HTERT RPE-1 (cell line): ENCODE results near the gene FGR.
"Not testable (repeated sequence)": the region's sequence is repeated elsewhere in the genome, so short reads cannot be mapped to it uniquely, and the experiment has no call there.

Experiments
- in situ Hi-C: fragments of 300-500 bp; cut with MboI; formaldehyde crosslinking; loops from 4 replicates; pipeline ENCODE4 v1.14.3; 2020; ENCODE audit warnings: low sequenced_read_pairs

FGR gene

DNA sequence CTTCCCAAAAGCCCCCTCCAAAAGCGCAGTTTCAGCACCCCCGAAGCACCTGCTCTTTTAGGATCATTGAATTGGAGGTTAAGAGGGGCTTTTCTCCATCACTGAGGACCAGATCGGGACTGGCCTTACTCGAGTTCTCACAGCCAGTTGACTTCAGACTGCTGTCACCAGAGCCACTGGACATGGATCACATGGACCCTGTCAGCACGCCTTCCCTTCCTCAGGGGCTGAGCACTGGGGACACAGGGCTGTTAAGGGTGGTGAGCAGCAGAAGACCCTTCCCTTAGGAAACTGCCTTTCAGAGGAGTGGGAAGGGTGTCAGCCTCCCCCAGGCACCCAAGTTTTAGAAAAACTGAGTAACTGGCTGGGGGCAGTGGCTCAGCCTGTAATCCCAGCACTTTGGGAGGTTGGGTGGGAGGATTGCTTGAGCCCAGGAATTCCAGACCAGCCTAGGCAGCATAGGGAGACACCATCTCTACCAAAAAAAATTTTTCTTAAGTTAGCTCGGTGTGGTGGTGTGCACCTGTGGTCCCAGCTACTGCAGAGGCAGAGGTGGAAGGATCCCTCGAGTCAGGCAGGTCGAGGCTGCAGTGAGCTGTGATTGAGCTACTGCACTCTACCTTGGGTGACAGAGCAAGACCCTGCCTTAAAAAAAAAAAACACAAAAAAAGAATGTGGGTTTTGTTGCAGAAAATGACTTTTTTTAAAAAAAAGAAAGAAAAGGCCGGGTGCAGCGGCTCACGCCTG lies 584 bp upstream of the FGR start:
- in situ Hi-C loops, result no loop called here

DNA sequence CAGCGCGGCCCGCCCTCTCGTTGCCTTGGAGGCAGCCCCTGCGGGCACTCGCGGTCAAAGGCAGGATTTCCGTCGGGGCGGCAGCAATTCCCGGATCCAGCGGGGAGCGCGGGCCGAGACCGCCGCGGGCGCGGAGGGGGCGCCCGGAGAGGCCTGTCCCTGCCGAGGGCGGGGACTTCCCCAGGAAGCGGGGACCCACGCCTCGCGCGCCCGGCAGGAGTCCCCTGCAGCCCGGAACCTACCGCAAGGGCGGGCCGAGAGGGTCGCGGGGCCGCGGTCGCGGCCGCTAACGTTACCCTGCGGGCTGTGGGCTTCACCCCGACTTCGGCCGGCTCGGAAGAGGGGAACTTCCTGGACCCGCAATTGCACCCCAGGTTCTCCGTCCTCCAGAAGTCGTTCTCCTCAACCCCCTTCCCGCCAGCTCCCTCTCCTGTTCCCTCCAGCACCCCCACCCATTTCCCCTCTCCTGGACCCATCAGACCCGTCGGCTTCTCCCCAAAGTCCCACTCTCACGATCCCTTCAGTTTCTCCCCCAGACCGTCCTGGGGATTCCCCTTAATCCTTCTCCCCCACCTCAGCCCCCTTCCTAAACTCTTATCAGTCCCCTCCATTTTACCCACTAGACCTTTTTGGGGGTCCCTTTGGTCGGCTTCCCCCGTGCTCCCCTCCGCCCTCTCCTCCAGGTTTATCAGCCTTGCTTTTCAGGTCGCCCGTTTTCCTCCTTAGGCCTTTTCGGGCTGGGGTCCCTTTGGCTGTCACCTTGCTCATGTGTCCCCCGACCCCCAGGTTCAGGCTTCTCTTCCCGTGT lies 604 bp downstream of the FGR start:
- in situ Hi-C loops, result no loop called here

DNA sequence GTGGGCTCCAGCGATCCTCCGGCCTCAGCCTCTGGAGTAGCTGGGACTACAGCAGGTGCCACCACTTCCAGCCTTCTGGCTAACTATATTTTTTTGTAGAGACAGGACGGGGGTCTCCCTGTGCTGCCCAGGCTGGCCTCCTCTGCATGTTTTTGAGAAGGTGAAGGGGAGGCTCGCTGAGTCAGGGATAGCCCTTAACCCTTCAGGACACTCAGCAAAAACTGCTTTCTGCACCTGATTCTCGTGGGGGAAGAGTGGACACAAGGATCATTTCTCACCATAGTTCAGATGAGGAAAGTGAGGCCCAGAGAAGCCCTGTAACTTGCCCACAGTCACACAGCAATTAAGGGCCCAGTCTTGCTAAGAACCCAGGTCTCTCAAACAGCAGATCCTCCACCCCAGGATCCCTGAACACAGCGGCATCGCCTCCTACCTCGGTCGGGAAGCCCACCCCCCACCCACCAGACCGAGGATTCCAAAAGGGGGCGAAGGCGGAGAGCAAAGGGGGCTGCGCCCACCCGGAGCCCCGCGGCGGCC lies 1.3 kb downstream of the FGR start:
- in situ Hi-C loops, result no loop called here

DNA sequence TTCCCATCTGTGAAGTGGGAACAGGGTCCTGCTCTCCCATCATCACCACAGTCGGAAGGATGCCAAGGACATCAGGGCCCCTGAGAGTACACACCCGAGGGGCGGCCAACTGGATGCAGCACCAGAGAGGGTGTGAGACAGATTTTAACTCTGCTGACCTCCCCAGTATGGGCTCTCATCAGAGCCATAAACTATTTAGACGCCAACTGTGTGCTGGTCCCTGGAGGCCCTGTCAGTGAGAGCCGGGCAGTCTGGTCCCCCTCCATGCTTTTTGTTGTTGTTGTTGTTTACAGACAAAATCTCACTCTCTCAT lies 1.7 kb downstream of the FGR start:
- in situ Hi-C loops, result no loop called here

DNA sequence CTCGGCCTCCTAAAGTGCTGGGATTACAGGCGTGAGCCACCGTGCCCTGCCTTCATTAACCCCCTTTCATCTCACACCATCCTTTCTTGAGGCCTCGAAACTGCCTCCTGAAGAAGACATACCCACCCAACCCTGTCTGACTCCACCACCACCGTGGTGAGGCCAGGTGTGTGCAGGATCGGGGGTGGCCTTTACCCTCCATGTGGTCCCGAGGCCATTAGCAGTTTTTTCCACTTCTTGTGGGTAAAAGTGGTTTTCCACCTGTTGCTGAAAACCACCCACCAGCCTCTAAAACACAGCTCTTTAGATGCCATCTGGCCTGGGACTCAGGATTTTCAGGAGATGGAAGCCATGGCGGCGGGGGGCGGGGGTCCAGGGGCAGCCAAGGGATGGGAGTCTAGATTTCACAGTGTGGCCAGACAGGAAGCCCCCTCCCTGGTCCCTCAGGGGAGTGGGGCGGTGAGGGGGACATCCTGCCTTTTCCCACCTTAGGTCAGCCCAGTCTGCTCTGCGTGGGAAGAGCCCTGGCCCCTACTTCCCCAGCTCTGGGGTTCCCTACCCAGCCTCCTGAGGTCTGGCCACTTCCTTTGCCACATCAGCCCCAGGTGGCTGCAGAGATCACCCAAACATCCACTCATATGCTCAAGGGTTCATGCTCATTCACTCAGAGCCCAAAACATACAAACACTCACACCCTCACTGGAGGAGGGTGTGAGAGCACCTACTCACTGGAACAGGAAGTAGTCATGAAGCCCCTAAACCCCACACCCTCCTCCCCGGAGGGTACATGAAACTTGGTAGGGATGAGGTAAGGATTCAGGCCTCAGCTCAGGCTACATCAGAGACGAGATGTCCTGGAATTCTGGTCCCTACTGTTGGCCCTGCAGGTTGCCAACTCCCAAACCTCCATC lies 2.3 kb downstream of the FGR start:
- in situ Hi-C loops, result no loop called here

DNA sequence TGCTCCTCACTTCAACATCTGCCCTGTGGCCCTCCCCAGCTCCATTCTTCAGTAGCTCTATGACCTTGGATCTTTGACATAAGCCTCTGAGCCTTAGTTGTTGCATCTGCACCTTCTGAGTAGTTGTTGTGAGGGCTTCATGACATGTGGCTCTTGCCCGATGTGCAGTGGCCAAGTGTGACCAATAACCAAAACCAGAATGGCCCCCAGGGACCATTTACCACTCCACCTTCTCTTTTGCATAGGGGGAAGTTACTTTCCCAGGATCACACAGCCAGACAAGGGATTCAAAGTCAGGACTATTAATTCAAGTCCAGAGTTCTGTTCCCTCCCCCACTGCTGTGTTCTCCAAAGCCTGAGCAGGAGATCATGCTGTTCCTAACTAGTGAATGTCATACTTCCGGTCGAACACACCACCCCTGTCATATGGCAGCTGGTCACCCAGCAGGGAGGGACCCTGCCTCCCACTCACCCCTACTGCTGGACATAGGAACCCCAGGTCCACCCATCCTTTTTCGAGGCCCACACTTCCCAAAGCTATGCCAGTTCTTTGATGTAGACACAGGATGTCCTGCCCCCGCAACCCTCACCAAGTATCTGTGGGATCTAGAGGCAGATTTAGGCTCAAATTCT lies 4.0 kb downstream of the FGR start:
- in situ Hi-C loops, result no loop called here

DNA sequence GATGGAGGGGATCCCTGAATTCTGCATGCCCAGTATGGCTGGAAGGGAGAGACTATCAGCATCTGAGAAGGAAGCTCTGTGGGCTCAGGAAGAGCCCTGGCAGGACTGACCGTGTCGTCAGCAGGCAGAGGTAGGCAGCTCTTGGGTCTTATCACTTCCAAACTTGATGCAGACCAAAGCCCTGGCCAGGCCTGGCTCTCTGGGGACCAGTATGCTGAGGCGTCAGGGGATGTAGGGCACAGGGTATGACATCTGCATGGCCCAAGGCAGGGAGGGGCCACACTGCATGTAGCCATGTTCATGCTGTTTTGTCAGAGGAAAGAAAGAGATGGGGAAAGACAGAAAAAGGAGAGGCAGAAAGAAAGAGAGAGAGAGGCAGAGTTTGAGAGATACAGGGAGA lies 6.3 kb downstream of the FGR start:
- in situ Hi-C loops, result no loop called here

DNA sequence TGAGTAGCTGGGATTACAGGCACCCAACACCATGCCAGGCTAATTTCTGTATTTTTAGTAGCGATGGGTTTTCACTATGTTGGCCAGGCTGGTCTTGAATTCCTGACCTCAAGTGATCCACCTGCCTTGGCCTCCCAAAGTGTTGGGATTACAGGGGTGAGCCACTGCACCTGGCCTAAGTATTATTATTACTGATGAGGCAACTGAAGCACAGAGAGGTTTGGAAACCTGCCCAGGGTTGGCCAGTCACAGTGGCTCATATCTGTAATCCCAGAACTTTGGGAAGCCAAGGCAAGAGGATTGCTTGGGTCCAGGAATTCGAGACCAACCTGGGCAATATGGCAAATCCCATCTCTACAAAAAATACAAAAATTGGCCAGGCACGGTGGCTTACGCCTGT lies 7.3 kb downstream of the FGR start:
- in situ Hi-C loops, result not testable (repeated sequence)

DNA sequence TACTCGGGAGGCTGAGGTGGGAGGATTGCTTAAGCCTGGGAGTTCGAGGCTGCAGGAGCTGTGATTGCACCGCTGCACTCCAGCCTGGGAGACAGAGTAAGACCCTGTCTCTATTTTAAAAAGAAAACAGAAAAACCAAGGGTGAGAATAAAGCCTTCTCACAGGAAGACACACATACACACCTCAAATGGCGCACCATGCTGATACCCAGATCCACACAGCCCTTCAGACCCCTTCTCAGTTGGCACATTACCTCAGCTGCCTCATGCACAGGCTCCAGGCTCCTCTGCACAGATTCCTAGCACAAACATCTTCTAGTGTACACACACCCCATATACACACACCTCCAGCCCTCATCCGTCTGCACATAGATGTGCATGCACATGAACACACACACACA lies 7.9 kb downstream of the FGR start:
- in situ Hi-C loops, result no loop called here

DNA sequence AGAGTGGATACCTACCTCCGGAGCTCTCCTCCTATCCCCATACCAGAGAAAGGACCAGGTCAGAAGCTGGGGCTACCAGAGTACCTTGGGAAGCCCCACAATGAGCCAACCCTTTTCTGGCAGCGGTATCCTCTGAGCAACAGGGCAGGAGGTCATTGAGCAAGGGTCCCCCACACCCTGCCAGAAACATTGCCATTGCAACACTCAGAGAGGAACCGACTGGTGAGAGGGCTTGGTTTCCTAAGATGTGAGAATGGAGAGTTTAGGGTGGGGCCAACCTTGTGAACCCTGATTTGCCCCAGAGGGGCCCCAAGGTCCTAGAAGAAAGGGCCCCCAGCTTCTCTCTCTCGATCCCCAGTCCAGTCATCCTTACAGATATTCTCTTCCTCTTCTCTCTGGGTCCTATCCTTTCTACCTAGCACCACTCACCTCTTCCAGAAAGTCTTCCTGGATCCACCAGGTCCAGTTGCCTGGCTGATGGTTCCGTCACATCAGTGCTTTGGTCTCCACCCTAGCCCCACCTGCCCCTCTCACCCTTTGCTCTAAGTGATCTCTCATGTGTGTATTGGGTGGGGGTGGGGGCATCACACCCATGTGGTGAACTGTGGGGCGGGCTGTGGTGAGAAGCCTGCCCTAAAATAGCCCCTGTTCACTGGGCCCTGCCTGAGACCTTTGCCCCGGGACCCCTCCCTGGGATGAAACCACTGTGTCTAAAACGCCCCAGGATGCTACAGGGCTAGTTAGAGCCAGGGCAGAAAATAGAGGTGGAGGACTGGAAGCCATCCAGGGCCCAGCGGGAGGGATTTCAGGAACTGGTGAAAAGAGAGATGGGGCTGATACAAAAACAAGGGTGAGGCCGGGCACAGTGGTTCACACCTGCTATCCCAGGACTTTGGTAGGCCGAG lies 8.7 kb downstream of the FGR start:
- in situ Hi-C loops, result no loop called here

DNA sequence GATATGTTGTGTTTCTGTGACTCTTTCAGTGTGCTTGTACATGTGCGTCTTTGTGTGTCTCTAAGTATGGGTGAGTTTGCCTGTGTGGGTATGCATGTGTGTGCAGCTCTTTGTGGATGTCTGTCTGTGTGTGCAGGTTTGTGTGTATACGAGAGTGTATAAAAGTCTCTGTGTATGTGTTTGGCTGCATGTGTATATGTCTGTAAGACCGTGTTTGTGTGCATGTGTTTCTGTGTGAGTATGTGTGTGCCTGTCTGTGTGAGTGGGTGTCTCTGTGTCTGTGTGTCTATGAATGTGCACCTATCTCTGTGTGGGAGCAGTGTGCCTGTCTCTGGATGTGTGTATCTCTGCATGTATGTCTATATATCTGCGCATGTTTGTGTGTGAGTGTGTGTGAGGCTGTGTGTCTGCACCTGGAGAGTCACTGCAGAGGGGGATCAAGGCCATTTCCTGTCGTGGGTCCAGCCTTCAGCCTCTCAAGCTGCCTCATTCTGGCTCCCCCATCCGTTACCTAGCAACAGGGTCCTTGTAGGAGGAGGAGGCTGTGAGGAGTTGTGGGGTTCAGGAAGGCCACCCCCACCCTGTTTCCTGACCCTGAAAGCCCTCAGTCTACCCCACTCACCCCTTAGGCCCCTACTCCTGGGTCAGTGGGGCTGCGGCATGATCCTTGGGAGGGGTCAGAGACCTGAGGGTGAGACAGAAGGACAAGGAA lies 10.4 kb downstream of the FGR start:
- in situ Hi-C loops, result no loop called here

DNA sequence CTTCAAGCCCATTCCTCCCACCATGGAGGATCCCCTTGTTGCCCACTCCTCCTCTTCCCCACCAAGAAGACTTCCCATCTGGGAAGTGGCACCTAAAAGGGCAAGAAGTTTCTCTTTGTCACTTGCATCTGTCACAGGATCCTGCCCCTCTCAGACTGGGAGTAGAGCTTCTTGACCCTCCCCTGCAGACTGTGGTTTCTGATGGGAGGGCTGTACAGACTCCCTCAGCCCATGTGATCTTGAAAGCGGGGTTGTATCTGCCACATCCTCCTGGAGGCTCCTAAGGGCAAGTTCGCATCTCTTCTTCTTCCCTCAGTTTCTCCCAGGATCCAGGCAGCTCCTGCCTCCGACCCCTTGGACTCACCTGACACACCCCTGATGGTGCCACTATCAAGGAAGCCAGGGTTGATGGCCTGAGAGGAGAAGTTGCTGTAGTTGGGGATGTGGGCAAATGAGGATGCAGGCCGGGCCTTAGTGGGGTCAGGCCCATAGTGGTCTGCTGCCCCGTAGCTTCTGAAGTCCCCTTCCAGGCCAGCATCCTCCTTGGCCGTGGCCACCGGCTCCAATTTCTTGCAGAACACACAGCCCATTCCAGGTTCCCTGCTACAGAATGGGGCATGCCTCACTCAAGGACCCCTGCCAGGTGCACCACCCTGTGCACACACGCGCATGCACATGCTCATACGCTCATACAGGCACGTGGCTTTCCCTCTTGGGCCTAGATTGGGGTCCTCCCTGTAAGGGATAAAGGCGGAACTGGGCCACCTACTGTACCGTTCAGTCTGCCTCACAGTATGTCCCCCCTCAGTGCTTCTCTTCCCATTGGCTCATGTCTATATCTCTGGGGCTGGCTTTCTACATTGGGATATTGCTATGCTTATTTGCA lies 11.4 kb downstream of the FGR start:
- in situ Hi-C loops, result no loop called here

DNA sequence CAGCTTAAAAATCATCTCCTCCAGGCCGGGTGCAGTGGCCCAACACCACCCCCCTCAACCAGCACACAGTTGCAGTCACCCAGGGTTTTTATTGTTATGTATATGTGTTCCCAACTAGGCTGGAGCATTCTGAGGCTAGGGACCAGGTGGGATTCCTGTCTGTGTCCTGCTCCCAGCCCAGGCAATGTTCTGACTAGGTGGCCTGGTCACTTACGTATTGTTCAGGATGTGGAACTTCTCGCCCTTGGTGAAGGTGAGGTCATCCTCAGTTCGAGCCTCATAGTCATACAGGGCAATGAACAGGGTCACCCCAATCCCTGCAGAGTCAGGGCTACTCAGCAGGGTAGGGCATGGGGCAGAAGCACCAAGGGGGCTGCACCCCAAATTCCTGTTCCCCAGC lies 12.2 kb downstream of the FGR start:
- in situ Hi-C loops, result no loop called here

DNA sequence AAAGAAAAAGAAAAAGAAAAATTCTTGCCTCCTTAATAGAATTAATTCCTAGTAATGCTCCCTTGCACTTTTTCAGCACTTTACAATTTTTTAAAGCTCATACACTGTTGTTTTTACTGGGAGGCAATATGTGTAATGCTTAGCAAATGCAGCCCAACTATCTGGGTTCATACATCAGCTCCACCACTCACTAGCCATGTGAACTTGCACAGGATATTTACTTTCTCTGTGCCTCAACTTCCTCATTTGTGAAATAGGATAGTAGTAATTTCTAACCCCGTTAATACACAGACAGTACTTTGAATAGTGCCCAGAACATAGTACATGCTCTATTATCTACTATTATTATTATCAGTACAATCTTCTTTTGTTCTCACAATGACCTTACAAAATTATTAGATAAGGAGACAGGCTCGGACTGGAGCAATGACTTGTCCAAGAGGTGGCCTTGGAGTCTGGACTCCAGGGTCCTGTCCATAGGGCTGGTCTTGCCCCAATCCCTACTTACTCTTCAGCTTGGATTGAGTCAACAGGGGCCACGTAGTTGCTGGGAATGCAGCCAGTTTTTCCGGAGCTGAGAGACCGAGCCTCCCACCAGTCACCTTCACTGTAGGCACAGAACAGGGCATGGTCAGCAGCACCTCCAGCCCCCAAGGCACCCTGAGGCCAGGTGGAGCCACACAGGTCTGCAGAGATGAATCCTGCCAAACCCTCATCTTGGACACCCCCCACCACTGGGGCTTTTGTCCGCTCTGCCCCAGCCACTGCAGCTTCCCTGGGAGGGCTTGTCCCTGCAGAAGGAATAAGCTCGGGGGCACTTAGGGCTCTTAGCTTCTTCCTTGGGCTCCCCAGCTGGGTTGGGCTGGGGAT lies 13.7 kb downstream of the FGR start:
- in situ Hi-C loops, result no loop called here

DNA sequence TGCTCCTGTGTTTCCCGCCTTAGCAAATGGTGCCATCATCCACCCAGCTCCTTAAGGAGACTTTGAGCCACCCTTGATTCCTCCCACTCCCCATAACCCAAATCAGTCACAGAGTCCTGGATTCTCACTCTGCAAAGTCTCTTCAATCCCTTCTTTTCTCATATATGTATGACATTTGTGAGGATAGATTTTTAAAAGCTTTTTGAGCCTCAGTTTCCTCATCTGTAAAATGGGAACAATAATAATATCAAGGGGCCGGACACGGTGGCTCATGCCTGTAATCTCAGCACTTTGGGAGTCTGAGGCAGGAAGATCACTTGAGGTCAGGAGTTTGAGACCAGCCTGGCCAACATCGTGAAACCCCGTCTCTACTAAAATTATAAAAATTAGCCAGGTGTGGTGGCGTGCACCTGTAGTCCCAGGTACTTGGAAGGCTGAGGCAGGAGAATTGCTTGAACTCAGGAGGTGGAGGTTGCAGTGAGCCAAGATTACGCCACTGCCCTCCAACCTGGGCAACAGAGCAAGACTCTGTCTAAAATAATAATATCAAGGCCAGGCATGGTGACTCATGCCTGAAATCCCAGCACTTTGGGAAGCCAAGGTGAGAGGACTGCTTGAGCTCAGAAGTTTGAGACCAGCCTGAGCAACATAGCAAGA lies 15.1 kb downstream of the FGR start:
- in situ Hi-C loops, result not testable (repeated sequence)

DNA sequence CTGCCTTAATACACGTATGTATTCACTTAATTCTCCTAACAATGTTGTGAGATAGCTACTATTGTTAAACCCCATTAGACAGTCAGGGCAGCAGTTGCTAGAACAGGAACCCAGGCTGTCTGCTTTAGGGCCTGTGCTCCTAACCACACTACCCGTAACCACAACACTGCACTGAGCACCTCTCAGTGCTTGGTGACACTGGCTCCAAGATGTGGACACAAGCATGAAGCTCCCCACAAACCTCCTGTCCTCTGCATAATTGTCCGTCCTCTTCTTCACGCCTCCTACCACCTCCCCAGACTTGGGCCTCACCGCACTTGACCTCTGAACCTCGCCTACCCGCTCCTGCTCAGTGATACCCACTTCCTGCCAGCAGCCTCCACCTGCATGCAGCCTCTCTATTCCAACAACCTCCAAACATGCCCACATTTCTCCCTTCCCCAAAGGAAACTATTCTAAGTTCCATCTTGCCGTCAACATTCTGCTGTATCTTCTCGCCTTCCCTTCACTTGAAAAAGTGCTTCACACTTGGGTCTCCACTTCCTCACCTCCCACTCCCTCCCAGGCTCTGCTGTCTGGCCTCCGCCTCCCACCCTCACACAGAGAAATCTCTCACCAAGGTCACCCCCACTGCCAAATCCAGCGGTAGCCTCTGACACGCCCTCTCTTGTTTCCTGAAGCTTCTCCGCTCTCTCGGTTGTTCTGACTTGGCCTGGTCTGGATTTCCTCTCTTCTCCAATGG lies 16.5 kb downstream of the FGR start:
- in situ Hi-C loops, result no loop called here
